Measurements from ENCODE around the gene AGXT.

DNA sequence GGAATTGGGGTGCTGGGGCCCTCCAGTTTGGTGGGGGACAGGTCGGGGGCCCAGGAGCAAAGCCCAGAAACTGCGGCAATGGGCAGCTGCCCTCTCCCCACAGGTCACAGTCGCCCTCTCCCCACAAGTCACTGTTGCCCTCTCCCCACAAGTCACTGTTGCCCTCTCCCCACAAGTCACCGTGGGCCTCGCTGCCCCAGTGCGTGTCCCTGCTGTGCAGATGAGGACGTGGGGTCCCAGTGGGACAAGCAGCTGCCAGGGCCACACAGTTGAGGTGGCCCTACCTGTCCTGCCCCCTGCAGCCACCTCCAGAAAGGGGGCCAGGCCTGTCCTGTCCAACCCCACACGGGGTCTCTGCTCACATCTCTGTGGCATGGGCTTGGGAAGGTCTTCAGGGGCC, 13.0 kb upstream of the AGXT start:
- TF ChIP-seq, protein P1, sequence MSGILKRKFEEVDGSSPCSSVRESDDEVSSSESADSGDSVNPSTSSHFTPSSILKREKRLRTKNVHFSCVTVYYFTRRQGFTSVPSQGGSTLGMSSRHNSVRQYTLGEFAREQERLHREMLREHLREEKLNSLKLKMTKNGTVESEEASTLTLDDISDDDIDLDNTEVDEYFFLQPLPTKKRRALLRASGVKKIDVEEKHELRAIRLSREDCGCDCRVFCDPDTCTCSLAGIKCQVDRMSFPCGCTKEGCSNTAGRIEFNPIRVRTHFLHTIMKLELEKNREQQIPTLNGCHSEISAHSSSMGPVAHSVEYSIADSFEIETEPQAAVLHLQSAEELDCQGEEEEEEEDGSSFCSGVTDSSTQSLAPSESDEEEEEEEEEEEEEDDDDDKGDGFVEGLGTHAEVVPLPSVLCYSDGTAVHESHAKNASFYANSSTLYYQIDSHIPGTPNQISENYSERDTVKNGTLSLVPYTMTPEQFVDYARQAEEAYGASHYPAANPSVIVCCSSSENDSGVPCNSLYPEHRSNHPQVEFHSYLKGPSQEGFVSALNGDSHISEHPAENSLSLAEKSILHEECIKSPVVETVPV (CRISPR knock-in tag; IDR thresholded peaks at IDR 0.05): no peak
- TF ChIP-seq ZFP3 (CRISPR knock-in tag; IDR thresholded peaks at IDR 0.05) (no peak), SNAI2 (CRISPR knock-in tag; IDR thresholded peaks at IDR 0.05) (no peak), ZNF70 (CRISPR knock-in tag; IDR thresholded peaks at IDR 0.05) (no peak), TCF4 (CRISPR knock-in tag; IDR thresholded peaks at IDR 0.05; ENCODE audit: borderline replicate concordance) (no peak)
- TF ChIP-seq, protein P2, sequence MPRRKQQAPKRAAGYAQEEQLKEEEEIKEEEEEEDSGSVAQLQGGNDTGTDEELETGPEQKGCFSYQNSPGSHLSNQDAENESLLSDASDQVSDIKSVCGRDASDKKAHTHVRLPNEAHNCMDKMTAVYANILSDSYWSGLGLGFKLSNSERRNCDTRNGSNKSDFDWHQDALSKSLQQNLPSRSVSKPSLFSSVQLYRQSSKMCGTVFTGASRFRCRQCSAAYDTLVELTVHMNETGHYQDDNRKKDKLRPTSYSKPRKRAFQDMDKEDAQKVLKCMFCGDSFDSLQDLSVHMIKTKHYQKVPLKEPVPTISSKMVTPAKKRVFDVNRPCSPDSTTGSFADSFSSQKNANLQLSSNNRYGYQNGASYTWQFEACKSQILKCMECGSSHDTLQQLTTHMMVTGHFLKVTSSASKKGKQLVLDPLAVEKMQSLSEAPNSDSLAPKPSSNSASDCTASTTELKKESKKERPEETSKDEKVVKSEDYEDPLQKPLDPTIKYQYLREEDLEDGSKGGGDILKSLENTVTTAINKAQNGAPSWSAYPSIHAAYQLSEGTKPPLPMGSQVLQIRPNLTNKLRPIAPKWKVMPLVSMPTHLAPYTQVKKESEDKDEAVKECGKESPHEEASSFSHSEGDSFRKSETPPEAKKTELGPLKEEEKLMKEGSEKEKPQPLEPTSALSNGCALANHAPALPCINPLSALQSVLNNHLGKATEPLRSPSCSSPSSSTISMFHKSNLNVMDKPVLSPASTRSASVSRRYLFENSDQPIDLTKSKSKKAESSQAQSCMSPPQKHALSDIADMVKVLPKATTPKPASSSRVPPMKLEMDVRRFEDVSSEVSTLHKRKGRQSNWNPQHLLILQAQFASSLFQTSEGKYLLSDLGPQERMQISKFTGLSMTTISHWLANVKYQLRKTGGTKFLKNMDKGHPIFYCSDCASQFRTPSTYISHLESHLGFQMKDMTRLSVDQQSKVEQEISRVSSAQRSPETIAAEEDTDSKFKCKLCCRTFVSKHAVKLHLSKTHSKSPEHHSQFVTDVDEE (CRISPR knock-in tag; IDR thresholded peaks at IDR 0.05): no peak
